Activated T-cell treated with anti-CD3 and anti-CD28 coated beads for 48 hours (primary cell): ENCODE data around the gene BCAN.
A peak's percentile ranks its signal among the peaks of the same experiment; 100 is the strongest.

Experiments
- DNase-seq: peaks from one replicate; pipeline ENCODE4 v3.0.0-alpha.2; 2020; ENCODE audit warnings: low read depth

Gene BCAN

DNA sequence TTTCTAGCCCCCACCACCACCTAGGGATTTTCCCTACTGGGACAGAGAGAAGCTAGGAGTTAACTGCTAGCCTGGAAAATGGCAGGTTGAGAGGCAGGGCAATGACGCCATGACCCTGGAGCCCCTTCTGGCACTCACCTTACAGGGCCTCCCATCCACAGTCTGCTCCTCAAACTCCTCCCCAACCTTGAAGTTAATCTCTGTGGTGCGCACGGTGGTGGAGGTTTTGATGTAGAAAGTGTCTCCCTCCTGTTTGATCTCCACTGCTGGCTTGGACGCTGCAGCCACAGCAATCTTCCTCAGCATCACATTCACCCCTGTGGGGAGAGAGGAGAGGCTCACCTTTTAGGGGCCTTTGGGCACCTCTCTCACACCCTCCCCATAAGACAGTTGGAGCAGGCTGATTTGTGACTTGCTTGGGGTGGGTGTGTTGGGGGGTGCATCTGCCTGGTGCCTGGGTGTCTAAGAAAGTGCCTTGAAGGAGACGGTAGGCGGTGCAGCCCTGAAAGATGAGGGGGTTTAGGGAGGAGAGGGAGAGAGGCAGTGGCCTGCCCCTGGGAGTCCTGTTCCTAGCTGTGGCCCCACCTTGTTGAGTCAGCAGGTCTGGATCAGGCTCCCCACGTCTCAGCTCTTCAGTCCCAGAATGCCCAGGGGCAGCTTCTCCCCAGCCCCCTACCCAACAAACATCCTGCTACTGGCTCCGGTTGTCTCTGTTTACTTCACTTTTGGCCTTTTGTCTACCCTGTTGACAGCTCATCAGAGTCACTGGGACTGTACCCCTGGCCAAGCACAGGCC, 59.0 kb downstream of the BCAN start:
- DNase-seq: no peak

DNA sequence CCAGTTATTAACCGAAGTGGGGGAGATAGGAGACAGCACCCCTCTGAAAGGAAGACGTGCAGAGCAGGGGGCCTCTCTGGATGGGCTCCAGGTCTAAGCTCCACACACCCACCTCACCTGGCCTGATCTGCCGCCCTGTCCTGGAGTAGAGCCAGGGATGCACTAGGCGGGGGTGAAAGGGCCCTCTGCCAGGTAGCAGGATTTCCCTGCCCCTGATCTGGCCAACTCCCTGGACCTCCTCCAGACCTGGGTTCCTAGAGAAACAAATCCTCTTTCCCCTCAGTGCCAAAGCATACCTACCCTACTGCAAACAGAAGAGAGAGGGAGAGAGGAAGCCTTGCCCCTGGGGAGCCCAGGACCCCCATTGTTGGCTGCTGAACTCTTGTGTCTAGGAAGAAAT, 61.4 kb downstream of the BCAN start:
- no peak for DNase-seq

GRCh38 chr1:156703741-156704140, 61.8 kb downstream of the BCAN start:
- DNase-seq: no peak

DNA sequence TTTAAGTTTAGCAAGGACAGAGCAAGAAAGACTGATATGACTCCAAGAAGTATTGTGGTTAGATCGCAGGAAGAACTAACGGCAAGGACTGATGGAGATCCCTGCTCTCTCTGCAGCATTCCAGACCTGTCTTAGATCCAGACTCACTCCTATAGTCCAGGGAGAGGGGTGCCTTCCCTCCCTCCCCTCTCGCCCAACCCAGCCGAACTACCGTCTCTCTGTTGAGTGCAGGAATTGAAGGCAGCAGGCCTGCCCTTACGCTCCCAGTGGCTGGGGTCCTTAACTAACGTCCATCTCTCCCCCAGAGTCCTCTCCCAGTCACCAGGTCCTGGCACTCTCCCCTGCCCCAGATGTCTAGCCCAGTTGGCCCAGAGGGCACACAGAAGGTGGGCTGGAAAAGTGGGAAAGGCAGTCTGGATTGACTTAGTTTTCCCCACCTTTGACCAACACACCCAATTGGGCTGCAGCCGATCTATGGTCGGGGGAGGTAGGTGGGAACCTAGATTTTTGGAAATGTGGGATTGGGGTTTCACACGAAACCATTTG, 62.3 kb downstream of the BCAN start:
- DNase-seq: no peak

DNA sequence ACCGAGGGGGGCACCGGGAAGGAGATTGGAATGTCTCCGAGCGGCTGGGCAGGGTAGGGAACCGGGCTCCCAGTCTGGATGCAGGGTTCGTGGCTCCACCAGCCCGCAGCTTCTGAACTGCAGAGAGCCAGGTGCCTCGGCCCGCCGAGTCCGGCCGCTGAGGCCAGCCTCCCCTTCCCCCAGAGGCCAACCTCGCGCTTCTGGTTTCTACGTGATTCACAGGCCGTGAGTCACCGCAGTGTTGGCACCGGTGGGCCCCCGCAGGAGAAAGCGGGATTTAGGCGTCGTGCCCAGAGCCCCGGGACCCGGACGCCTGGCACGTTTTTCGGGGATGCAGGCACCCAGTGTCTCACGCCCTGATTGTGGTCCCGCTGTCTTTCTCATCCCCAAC, 63.0 kb downstream of the BCAN start:
- DNase-seq: peak; percentile 44

DNA sequence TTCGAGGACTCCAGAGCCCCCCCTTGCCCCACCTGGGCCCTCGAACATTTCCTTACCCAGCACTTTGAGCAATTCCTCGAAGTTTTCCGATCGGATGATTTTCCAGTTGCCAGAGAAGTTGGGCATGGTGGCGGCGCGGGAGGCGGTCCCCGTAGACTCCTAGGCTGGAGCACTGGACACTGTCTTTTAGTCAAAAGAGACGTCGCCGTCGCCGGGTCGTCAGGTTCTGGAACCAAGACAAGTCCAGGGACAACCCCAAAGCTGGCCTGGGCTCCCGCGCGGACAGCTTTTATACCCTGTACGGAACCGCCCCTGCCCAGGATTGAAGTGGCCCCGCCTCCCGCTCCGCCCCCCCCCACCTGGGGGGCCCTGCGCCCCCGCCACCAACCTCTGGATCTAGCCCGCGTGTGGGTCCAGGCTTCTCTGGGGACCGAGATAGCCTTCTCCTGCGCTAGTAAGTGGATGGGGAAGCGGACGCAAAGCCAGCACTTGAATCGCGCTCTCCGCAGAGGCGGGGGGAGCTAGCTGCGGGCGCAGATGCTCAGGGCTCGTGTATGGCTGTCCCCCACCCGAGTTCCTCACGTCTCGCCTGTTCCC, 63.5 kb downstream of the BCAN start, which contains the start of gene CRABP2:
CRABP2 (minus strand) TSS at position 263 of the 597 bp plus-strand sequence; CDS start at position 126, 137 bp downstream.
- DNase-seq: no peak

DNA sequence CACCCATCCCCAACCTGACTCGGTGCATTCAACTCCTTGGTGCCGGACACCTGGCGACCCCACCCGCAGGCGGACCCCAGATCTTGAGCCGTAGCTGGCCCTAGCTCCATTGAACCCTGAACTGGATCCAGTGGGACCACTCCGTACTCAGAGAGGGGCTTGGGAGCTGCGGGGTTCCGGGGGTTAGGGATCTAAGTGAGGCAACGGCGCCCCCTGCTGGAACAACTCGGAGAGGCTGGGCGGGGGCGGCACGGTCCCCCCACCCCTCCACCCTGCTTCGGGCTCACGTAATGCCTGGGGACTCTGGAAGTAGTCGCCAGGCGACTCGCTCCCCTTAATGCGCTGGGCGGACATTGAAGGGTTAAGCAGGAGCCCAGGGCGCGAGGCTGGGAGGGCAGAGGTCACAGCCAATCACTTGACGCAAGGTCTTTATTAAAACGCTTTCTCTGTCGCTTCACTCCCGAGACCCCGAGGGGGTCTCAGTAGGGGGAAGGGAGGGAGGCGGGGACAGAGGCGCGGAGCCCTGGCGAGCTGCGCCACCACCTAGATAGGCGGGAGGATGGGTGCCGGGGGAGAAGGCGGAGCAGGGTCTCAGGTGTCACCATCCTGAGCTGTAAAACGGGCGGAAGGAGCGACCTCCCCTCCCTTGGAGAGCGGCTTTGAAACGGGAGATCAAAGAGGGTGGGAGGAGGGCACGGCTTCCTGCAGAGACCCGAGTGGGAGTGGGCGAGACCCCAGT, 64.2 kb downstream of the BCAN start:
- peak; percentile 68 for DNase-seq

DNA sequence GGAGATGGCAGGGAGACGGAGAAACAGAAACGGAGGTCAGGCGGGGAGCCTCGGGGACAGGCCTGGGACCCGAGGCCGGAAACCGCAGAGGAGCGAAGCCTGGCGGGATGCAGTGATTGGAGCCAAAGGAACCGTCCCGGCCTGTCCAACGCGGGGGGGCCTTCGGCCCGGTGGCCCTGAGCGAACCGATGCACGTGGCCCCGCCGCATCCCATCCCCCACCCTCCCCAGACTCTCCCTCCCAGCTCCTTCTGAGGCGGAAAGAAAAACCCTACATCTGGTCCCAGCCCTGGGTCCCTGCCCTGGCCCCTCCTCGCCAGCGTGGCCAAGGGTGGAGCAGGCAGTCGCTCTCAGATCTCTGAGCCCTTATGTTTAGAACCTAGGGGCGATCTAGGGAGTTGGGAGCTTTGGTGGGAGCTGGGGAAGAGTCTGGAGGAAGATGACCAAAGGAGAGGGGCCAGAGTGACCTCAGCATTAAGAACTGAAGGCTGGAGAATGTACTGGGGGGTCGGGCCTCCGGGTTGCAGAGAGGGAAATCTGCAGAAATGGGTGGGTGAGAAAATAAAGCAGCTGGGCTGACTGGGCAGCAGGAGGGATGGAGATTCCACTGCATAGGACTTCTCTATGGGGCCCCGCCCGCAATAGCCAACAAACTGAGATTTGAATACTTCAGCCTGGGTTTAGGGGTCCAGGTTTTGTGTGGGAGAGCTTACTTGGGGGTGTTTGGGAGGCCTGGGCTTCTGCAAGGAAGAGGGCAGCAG, 64.9 kb downstream of the BCAN start:
- no peak for DNase-seq

DNA sequence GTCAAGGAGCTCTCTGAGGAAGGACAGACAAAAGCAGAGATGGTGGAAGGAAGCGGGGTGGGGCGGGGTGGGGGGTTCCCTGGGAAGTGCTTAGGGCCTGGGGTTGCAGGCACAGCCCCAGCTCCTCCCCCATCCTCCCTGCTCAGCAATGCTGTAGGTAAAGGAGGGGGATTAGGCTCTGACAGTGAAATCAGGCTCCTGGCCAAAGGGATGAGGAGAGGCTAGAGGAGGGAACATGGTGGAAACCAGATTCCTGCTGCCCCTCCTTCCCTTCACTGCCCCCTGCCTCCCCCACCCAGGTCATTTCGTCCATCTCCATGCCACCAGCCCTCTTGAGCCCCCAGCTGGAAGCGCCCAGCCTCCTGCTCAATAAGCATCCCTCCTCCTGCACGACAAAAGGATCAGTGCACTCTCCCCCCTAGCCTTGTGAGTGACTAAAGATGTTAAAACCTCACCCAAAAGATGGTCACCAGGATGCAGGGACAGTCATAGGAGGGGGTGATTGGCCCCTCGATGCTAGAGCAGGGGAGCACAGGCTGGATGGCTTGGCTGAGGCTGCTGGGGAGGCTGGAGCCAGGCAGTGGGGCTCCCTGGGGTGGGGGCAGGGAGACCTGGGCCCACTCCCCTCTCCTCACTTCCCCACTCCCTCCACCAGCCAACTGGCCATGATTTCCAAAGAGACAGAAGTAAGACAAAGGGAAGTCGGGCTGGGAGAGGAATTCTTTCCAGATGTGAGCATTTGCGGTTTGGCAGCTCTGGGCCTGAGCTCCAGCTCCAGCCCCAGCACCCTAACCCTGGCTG, 65.7 kb downstream of the BCAN start:
- DNase-seq: no peak

- no peak for DNase-seq
Measured at GRCh38 chr1:156708218-156708661, 66.3 kb downstream of the BCAN start.

GRCh38 chr1:156709031-156709430, 67.1 kb downstream of the BCAN start:
- DNase-seq: no peak
